HEK293T (cell line): ENCODE measurements around the gene ZIC1.

Experiments
- CTCF ChIA-PET: fragments of 350-600 bp; formaldehyde crosslinking; extraction: SDS; loops from one replicate; lab custom pipeline; 2021; ENCODE audit warnings: antibody characterized with exemption, inconsistent platforms; lab: Yijun Ruan, JAX
- POLR2A ChIA-PET: fragments of 350-600 bp; formaldehyde crosslinking; extraction: SDS; loops from one replicate; lab custom pipeline; 2020; ENCODE audit warnings: antibody characterized with exemption, inconsistent platforms; lab: Yijun Ruan, JAX
- DNase-seq: peaks from one replicate; pipeline ENCODE4 v3.0.0; 2012; ENCODE audit warnings: mixed read lengths; ENCODE audit errors: extremely low spot score
- ARNT ChIP-seq: fragments of 450-650 bp; IDR thresholded peaks from 2 replicates; pipeline ENCODE4 v1.6.1; 2017; ENCODE audit warnings: mild to moderate bottlenecking
- BHLHE40 ChIP-seq: fragments of 450-650 bp; IDR thresholded peaks from 2 replicates; pipeline ENCODE4 v1.6.1; 2016; ENCODE audit warnings: mild to moderate bottlenecking, moderate library complexity, borderline replicate concordance
- CTBP1 ChIP-seq: fragments of 450-650 bp; IDR thresholded peaks from 2 replicates; pipeline ENCODE4 v1.6.1; 2016; ENCODE audit warnings: borderline replicate concordance
- ELF4 ChIP-seq: fragments of 450-650 bp; IDR thresholded peaks from 2 replicates; pipeline ENCODE4 v1.6.1; 2017; ENCODE audit warnings: antibody characterized with exemption
- FOXA1 ChIP-seq: fragments of 450-650 bp; IDR thresholded peaks from 2 replicates; pipeline ENCODE4 v1.6.1; 2016; ENCODE audit warnings: mild to moderate bottlenecking
- FOXK2 ChIP-seq: fragments of 450-650 bp; IDR thresholded peaks from 2 replicates; pipeline ENCODE4 v1.6.1; 2016; ENCODE audit warnings: mild to moderate bottlenecking
- FOXM1 ChIP-seq: fragments of 450-650 bp; IDR thresholded peaks from 2 replicates; pipeline ENCODE4 v1.6.1; 2017; ENCODE audit warnings: mild to moderate bottlenecking, borderline replicate concordance
- HDGF ChIP-seq: fragments of 450-650 bp; IDR thresholded peaks from 2 replicates; pipeline ENCODE4 v1.6.1; 2017; ENCODE audit warnings: antibody characterized with exemption, borderline replicate concordance
- L3MBTL2 ChIP-seq: fragments of 450-650 bp; conservative IDR thresholded peaks from 2 replicates; pipeline ENCODE4 v1.6.1; 2016; ENCODE audit warnings: mild to moderate bottlenecking
- LEF1 ChIP-seq: fragments of 450-650 bp; IDR thresholded peaks from 2 replicates; pipeline ENCODE4 v1.6.1; 2017; ENCODE audit warnings: mild to moderate bottlenecking, borderline replicate concordance
- NFRKB ChIP-seq: fragments of 450-650 bp; IDR thresholded peaks from 2 replicates; pipeline ENCODE4 v1.6.1; 2016; ENCODE audit warnings: mild to moderate bottlenecking, moderate library complexity
- PKNOX1 ChIP-seq: fragments of 450-650 bp; IDR thresholded peaks from 2 replicates; pipeline ENCODE4 v1.6.1; 2016
- SP1 ChIP-seq: fragments of 450-650 bp; IDR thresholded peaks from 2 replicates; pipeline ENCODE4 v1.6.1; 2017
- SUZ12 ChIP-seq: fragments of 450-650 bp; IDR thresholded peaks from 2 replicates; pipeline ENCODE4 v1.6.1; 2016; ENCODE audit warnings: mild to moderate bottlenecking
- TARDBP ChIP-seq: fragments of 450-650 bp; IDR thresholded peaks from 2 replicates; pipeline ENCODE4 v1.6.1; 2016
- ZNF384 ChIP-seq: fragments of 450-650 bp; IDR thresholded peaks from 2 replicates; pipeline ENCODE4 v1.6.1; 2016

The ZIC1 gene

GRCh38 chr3:147369661-147370123 lies 39.5 kb upstream of the ZIC1 start:
- DNase-seq = peak; percentile 21
- TF ChIP-seq NFRKB (no peak), FOXM1 (no peak), TARDBP (no peak), FOXA1 (no peak), PKNOX1 (no peak), SP1 (no peak), SUZ12 (no peak)
- CTCF ChIA-PET = interaction anchor here (1.0 kb wide), 1 partner anchor 8 kb away, joined by 4 read pairs; no protein-coding TSS in a partner anchor
- POLR2A ChIA-PET = no interaction called here

GRCh38 chr3:147370349-147370748 lies 38.8 kb upstream of the ZIC1 start:
- ChIA-PET POLR2A (no interaction called here), CTCF (interaction anchor here (0.6 to 1.0 kb wide), 2 partner anchors 9 kb away, joined by 3 to 4 read pairs; no protein-coding TSS in a partner anchor)
- TF ChIP-seq ELF4 (no peak), SP1 (no peak), ARNT (no peak), LEF1 (no peak), PKNOX1 (no peak), SUZ12 (no peak), BHLHE40 (no peak), FOXM1 (no peak), L3MBTL2 (no peak)
- DNase-seq = no peak

- DNase-seq = no peak
- TF ChIP-seq CTBP1 (no peak), SP1 (no peak), FOXM1 (no peak), ELF4 (no peak), L3MBTL2 (no peak), SUZ12 (no peak), LEF1 (no peak), ZNF384 (no peak), HDGF (no peak), FOXA1 (no peak)
- ChIA-PET POLR2A (no interaction called here), CTCF (interaction anchor here (0.6 kb wide), 2 partner anchors 10 to 361 kb away, joined by 3 to 4 read pairs; no protein-coding TSS in a partner anchor)
Measured at GRCh38 chr3:147371140-147371539, 38.0 kb upstream of the ZIC1 start.

GRCh38 chr3:147371771-147372340 lies 37.3 kb upstream of the ZIC1 start:
- POLR2A ChIA-PET = no interaction called here
- CTCF ChIA-PET = no interaction called here
- TF ChIP-seq NFRKB (no peak), PKNOX1 (no peak), BHLHE40 (no peak), ELF4 (no peak), L3MBTL2 (no peak), CTBP1 (no peak), FOXA1 (no peak), ARNT (no peak), SUZ12 (no peak), FOXK2 (no peak), FOXM1 (no peak), LEF1 (no peak), HDGF (no peak), TARDBP (no peak), SP1 (no peak), ZNF384 (no peak)
- no peak for DNase-seq

GRCh38 chr3:147372525-147373027 lies 36.6 kb upstream of the ZIC1 start:
- ChIA-PET POLR2A (no interaction called here), CTCF (no interaction called here)
- no peak for TF ChIP-seq ARNT
- TF ChIP-seq PKNOX1 = no peak
- TF ChIP-seq ZNF384 = no peak
- no peak for TF ChIP-seq TARDBP
- TF ChIP-seq BHLHE40 = no peak
- no peak for TF ChIP-seq L3MBTL2
- no peak for TF ChIP-seq LEF1
- no peak for TF ChIP-seq FOXA1
- no peak for TF ChIP-seq CTBP1
- no peak for TF ChIP-seq HDGF
- TF ChIP-seq FOXM1 = no peak

More at GRCh38 chr3:147372525-147373027, 36.6 kb upstream of the ZIC1 start:
- DNase-seq = no peak
